Central memory CD4-positive, alpha-beta T cell (primary cell): ENCODE data around the gene ANK2.

ENCODE experiments used
- DNase-seq: peaks from one replicate; pipeline ENCODE4 v3.0.0; 2022

Gene ANK2

DNA sequence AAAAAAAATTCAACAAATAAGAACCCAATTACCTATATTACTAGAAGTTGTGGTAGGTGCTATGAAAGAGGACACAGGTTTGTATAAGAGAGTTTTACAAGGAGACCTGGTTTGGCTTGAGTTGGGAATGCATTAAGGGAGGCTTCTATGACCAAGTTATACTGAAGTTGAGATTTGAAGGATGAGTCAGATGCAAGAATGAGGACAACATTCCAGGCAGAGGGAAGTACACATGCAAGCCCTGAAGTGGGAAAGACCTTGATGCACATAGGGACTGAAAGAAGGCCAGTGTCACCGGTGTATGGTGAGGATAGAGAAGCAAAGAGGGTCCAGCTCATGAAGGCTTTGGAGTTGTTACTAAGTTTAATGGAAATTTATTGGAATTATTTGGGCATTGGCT lies 52.2 kb downstream of the ANK2 start:
- no peak for DNase-seq

DNA sequence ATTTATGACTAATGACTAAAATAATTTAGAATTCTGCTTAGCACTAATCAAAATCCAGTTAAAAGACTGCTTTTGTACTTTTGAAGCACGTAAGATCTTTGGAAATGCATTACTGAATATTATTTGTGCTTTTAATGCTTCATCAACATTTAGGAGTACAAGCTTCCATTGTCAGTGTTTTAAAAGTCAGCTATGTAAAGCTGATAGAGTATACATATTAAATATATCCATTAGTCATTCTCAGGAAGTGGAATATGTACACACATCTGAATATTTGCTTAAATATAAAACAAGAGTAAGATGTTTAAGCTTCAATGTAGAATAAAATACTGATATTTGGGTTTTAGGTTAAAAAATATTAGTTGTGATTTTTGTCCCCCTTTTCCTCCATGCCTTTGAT lies 54.1 kb downstream of the ANK2 start:
- DNase-seq: no peak

DNA sequence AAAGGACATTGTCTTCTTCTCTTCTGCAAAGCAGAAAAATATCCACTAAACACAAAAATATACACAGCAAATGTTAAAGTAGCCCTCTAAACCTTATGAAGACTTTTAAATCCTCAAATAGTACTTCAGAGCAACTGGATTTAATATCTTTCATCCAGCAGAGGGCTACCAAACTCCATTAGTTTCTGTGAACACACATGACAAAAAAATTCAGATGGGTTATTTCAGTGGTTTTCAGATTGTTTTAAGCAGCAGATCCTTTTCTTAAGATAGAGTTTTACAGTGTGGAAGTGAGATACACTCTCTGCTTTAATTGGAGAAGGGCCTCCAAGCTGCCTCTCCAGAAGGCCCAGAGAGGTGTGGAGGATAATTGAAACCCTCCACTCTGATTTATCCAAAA lies 56.7 kb downstream of the ANK2 start:
- DNase-seq: no peak

DNA sequence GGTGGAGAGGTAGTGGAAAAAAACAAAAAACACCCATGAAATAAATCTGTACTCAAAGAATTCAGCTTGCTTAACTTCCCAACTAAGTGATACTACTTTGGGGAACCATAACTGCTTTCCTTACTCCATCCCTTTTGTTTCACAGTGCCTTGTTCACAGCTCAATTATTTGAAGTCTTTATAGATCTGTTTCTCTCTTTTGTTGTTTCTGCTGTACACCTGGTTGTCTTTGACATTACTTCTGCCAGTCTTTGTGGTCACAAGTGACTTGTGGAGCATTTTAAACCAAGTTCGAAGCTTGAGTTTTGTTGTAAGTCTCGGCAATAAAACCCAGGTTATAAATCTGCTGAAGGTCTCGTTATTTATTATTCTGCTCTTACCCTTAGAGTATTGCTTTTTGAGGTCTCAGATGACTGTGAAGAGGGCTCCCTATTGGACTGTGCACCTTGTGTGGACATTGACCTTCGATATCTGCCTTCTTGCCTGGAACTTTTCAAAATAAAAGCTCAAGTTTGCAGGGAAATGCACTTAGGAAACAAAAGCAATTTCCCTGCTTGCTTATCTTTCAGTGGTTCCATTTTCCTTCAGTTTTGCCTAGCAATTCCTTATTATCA lies 59.8 kb downstream of the ANK2 start:
- DNase-seq: no peak

DNA sequence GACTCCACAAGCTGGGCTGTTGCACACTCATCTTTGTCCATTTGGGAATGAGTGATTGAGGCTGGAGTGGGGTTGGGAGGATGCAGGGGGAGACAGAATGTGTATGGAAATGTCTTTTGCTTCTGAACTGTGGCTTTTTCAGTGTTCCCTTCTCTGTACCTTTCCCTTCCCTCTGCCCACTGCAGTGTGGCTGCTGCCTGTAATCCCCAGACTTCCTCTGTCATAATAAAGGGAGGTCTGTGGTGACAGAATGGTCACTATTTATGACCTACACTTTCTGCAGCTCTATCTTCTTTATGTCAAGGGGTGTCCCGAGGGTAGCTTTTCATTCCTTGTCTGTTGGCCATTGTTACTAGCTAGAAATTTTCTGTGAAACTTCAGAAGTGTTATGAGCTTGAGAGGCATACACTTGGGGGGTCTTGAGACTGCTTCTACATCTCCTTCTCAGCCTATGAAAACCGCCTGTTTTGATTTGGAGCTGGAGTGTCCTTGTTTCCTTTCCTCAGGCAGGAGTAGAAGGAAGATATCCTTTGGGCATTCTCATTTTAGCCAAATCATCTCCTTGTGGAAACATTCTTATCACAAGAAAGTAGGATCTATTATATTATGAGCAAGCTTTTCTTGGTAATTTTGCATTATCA lies 63.0 kb downstream of the ANK2 start:
- no peak for DNase-seq

DNA sequence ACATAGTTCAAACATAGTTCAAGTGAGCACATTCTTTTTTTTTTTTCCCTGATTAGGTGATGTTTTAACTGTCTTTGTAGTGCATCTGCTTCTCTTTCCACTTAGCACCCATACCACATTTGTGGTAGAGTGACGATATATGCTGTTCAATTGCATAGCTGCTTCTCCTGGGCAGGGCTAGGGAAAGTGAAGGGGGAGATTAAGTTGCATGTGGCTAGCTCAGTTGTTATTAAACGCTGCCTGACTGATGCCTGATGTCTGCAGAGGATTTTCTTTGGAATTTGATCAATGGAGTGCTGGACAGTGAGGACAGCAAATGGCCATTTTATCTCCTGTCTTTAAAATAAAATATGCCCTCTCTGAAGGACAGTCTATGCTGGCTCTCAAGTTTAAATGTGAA lies 63.7 kb downstream of the ANK2 start:
- no peak for DNase-seq

DNA sequence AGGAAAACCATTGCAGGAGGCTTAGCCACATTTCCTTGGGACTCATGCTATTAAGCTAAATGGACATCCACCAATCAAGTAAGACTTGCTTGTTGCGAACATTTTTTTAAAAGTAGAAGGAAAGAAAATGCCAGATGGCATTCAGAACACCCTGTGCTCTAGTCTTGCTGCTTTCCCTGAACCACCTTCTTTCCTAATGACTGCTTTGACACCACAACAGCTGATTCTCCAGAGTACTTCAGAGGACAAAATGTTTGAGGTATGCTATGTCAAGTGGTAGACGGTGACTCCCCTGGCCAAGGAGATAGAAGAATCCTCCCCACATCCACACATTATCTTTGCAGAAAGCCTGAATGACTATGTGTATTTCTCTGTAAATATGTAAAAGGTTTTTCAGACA lies 65.4 kb downstream of the ANK2 start:
- DNase-seq: no peak

DNA sequence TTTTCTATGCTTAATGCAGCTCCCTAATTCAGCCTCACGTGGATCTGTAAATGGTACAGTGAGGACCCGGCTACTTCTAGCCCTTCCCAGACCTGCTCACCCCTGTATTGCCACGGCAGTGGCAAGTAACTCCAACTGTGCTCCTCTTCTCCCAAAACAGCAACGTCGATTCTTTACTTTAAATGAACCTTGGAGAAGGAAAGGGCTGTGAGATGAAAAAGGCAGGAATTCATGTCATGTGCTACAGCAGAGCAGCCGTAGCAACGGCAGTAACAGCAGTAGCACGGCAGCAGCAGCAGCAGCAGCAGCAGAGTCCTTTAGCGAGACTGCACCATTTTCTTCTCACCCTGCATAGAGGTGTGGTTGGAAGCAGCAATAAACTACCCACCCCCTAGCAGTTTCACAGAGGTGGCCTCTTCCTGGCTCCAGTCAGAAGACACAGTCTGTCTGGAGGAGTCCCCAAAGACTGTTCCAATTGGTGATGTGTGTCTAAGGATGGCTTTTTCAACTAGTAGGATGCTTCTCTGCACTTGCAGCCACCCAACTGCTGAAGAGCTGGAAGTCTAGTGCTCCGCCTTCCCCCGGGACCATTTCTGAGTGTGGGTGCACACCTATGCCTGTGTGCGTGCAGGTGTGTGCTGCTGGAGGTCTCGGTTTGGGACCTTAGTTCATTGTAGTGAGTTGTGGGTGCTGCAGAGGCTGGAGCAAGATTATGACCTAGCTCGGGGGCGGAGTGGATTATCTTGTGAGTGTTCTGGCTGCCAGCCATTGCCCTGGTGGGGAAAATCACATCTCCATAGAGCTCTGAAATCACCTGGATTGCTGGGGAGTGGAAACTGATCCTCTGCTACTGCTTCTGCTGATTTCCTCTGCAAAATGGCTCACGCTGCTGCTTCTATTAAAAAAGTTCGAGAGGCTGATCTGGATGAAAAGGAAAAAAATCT lies 67.2 kb downstream of the ANK2 start:
- DNase-seq: no peak

DNA sequence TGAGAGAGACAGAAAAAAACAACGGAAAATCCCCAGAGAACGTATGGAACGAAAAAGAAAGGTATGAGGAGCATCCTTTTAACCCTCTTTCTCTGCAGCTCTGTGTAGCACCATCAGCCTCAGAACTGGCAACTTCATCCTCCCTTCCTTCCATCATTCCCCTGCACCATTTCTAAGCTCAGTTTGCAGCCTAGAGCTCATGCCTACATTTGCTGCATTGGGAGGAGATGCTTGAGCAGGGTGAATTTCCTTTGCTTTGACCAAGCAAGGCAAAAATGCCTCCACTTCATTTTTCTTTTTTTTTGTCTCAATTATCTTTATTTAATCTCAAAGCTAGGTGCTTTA lies 67.9 kb downstream of the ANK2 start:
- DNase-seq: no peak

DNA sequence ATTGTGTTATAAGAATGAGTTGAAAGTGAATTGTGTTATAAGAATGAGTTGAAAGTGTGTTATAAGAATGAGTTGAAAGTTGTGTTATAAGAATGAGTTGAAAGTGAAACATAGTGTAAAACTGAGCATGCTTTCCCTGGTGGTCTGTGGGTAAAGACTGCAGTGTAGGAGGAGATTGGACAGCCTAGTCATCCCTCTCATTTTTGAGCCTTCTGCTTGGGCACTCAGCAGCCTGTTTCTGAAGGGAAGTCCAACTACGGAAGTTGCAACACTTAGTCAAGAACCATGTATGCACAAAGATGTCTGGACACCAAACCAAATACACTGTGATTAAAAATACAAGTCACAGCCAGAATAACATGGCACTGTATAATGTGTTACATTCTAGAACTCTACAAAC lies 72.6 kb downstream of the ANK2 start:
- no peak for DNase-seq

DNA sequence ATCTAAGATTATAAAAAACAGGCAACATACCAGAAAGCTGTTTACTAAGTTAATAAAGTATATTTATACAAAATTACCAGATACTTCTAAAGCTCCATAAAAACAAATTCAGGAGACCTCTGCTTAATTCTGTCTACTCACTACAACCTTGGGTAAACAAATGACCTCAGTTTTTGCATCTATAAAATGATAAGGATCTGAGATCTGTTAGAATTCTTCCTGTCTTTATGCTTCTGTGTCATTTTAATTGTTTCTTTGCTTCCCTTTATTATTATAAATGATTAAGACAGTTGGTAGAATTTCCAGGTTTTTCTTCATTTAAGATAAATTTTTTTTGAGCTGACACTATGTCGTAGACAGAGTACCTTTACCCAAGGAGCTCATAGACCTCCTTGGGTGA lies 76.0 kb downstream of the ANK2 start:
- no peak for DNase-seq

DNA sequence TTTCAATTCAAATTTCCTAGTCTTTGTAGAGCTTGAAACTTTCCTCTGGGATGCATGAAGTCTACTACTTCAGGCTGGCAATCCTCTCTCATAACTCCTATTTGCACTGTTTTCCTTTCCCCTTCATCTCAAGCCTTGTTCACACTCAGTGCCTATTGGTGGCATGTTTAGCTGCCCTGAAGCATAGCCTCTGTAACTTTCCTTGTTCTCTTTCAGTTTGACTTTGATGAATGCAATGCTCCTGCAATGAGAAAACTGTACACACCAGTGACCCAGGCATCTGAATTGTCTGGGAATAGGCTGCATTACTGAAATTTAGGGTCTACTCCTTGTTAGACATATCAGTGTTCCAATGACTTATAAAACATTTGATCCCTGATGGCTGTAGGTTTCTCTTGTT lies 81.7 kb downstream of the ANK2 start:
- DNase-seq: no peak

DNA sequence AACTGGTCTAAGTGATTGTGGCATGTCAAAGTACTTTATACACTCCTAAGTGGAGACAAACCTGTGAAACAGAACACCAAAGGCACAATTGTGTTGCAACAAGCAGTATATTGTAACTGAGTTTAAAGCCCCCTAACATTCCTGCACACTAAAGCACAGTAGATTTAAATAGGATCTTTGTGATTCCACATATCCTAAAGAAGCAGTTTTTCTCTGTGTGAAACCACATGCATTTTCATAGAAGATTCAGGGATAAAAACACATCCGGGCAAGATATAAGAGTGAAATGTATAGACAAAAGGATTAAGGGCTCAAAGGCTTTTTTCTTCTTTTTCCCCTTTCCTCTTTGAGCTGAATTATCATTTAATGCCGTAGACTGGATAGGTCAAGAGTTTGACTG lies 82.2 kb downstream of the ANK2 start:
- DNase-seq: no peak

DNA sequence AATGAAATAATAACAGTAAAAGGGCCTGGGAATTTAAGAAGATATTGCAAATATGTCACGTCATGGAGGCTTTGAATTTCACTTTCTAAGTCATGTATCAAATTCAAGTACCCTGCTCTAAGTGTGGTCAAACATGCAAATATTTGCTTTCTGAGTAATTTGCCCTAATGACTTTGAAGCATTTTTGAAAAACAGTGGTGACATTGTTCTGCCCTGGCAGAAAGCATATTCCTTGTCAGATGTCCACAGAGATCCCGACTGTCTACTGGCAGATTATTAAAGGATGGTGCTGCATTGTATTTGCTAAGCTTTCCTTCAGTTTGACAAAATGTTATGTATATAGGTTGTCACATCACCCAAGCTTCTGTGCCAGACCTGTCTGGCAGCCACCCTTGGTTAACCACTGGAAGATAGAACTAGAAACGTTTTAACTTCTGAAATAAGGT lies 92.5 kb downstream of the ANK2 start:
- no peak for DNase-seq

DNA sequence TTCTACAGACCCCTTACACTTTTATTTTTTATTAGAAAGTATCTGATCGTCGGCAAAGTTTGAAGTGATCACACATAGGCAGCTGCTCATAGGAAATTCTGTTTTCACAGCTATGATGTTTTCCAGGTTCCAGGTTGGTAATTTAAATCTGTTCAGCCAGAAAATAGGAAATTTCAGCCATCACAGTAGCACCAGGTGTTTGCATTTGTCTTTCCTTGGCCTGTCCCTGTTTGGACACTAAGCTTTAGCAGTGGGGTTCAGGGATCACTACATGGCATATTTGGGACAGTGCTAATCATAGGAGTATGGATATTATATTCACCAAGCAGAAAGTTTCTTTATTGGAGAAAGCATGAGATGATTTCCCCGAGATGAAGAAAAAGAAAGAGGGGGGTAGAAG lies 92.9 kb downstream of the ANK2 start:
- no peak for DNase-seq

DNA sequence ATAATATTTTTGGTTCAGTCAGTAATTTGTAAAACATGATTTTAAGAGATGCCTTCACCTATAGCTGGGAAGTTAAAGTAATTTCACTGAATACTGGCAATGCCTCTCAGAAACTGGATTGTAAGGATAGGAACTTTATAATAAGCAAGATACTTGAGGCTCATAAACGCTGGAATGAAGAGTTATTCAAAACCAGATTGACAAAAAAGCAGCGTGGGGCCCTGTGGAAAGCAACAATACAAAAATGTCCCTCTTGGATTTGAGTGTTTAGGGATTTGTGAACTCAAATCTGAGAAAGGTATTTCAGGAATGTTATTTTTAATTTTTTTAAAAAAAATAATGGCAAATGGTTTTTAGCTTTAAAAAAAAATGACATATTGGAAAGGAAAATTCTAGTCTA lies 94.6 kb downstream of the ANK2 start:
- DNase-seq: no peak

DNA sequence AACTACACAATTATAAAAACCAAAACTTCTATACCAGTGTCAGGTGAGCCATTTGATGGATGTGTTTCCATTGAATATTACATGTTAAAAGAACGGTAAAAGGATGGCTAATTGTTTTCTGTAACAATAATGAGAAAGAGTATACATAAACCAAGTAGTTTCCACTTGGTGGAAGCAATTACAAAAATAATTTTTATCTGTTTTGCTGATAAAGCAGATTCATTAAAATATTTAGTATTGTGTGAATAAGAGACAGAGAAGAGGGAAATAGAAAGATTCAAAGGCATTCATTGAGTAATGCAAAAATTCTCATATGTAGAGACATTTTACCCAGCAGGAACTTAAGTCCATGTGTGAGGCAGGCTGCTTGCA lies 95.7 kb downstream of the ANK2 start:
- no peak for DNase-seq

DNA sequence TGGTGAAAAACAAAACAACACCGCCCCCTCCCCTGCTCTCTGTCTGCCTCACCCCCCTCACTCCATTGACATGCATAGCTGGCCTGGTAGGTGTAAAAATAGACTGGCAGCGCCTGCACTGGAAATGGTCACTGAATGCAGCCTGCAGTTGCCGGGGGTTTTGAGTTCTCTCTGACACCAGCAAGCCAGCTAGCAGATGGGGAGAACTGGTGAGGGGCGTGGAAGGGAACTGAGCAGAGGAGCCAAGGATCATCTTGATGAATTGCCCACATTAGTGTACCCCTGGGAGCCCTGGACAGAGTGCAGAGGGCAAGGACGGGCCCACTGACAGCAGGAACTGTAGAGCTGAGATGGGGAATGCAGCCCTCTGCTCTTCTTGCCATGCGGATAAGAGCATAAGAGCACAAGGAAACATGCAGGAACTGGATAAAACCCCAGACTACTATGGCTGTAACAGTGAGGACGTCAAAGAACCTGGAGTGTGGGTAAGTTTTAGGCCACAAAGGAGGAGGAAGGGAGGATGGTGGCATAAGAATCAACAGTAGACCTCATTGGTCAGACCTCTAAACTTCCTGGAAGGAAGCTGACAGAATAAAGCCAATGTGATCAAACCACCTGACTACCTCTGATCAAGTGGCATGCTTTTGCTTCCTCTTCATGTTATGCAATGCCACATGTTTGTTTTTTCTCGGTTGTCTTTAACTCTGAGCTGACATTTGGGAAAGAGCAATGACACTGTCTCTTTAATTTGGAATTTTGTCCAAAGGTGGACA lies 96.3 kb downstream of the ANK2 start:
- DNase-seq: no peak

DNA sequence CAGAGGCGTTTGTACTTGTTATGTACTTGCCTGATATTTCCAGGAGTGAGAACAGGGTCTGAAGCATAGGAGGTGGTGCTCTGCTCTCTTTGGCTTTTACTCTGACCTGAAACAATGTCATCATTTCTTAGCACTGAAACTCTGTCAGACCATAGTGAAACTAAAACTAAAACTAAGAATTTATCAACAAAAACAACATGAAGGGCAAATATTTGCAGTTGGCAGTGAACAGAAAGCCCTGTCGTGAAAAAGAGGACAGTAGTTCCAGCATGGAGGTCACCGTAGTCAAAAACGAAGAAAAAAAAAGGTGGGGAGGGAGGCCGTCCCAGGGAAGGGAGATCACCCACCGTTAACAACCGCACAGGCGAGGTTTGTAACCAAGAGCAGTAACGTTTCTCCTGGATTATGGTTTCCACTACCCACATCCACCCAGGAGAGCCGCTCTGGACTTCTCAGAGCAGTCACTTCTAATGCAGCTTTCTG lies 97.5 kb downstream of the ANK2 start:
- DNase-seq: no peak

DNA sequence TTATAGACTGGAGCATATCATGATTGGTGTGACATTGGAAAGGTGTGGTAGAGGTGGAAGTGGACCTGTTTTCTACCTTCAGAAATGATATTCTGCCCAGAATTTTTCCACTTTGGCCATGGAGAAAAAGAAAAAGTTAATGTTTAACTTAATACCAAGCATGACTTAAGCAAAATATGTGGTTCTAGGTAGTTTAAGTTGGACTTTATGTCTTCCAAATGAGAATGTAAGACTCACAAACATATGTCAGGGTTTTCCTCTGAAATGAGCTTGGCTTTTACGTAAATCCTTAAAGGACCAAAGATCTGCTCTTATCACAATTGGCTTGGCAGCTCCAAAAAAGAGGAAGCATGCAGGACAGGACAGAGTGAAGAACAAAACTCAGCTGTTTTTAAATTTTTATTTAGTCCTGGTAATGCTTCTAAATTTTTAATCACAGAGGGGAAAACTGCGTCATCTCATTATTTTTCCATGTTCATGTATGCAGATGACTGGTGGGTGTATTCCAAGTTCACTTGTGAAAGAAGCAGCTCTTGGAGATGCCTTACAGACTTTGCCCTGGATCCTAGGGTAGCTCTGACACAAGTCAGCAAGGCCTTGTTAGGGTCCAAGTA lies 98.2 kb downstream of the ANK2 start:
- no peak for DNase-seq

DNA sequence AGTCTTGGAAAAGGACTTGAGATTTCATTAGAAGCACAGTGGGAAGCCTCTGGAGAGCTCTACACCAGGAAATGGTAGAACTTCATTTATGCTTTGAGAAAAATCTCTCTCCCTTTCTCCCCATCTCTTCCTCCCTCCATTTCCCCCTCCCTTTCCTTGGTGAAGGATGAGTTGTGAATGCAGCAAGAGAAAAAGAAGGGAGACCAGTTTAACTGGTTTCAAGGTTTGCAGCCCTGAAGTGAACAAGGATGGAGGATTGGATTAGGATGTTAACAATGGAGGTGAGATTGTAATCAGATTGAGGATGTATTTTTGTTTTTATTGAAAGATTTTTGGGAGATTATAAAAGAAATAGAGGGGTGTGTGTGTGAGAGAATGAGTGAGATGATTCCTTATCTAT lies 99.5 kb downstream of the ANK2 start:
- DNase-seq: no peak

DNA sequence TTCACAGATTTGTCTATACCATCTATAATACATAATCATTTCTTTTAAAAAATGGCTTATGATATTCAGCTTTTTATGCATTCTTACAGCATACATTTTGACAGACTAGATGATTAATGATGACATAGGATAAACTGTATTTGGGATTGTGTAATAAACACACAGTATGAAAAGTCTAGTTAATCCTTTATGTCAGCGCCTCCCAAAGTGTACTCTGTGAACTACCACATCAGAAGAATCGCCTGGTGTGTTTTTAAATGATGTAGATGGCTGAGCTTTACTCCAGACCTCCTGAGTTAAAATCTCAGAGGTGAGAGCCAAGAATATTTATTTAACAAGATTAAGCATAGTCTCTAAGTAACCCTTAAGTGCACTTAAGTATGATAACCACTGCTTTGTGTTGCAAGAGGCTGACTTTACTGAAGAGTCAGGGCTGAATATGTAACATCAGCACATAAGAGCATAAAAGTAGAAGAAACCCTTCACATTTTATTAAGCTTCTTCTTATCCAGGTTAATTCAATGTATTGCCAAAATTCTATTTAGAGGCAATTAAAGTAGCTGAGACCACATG lies 104.2 kb downstream of the ANK2 start:
- DNase-seq: no peak
